NCI-H2081 treated with DMSO at 0.1 percent for 48 hours (cell line): ENCODE results near the gene UAP1.

Source experiments
- DNase-seq: peaks from one replicate; lab custom pipeline; 2025; lab: John Stamatoyannopoulos, UW

The UAP1 gene

GRCh38 chr1:162561616-162562469 is at the start of gene UAP1:
TSS of gene UAP1 (plus strand) at chr1:162561722. CDS start at chr1:162566069, 4,347 bp downstream.
- DNase-seq: no peak

DNA sequence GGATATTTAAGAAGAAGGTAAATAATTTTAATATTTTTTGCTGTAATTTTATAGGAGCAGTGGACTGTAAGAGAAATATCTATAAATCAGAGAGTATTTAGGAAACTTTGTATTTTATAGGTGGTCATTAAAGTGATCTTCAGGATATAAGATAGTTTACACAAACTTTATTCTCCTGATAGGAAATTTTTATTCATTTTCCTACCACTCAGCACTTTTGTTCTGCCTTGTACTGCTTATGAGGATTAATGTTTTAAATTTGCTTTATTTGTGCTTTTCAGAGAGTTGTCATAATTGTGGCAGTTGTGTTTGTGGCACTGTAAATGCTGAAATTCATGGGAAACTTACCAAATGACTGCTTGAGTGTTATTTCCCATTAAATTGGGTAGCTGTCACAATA is 34.2 kb upstream of the UAP1 start:
- DNase-seq: no peak

DNA sequence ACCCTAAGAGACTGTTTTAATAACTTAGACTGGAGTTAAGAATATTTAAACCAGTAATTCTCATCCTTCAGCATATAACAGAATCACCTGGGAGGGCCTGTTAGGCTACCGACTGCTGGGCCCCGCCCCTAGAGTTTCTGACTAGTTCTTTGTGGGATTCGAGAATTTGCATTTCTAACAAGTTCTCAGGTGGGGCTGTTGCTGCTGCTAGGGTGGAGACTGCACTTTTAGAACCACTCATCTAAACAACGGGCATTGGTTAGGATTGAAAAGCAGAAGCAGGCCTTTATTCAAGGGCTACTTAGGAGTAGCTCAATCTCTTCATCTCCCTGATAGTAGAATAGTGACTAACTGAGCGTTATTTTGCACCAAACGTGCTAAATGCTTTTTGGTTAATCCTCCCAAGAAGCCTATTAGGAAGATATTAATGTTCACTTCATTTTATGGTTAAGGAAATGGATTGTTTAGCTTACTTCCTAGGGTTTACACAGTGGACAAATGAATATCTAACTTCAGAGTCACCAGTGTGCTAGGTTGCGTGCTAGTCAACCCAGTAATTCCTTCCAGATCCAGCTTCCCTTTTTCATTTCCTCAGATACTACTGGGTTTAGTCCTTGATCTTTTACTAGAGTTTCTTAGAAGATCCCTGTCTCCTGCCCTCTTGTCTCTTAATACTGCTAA is 31.1 kb upstream of the UAP1 start:
- no peak for DNase-seq

DNA sequence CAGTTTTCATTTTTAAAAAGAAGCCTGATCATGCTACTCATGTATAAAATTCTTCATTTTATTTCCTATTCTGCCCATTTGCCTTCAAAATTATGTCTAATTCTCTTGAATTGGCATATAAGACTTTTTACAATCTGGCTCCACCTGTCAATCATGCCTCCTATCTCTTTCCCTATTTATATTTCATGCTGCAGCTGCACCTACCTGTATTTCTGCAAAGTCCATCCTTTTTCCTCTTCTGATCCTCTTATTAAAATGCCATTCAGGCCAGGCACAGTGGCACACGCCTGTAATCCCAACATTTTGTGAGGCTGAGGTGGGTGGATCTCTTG is 30.6 kb upstream of the UAP1 start:
- no peak for DNase-seq

- no peak for DNase-seq
These were observed 26.0 kb upstream of the UAP1 start for GRCh38 chr1:162535501-162535900.

DNA sequence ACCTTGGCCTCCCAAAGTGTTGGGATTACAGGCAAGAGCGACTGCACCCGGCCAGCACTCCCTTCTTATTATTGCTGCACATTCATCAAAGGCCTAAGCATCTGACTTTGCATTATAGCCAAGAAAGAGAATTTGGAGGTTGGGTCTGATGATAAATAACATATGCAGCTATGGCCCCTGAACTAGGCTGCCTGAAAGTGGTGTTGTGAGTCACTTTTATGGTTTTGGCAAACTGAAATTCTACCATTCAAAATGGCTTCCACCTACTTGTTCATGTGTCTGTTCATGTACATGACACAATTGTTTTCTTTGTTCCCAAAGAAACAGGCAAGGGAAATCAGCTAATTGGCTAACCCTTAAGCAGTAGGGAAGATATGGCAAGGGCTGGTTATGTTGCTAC is 25.0 kb upstream of the UAP1 start:
- DNase-seq: no peak

GRCh38 chr1:162537216-162537615 is 24.3 kb upstream of the UAP1 start:
- DNase-seq: no peak

- no peak for DNase-seq
These were observed 22.6 kb upstream of the UAP1 start for GRCh38 chr1:162538815-162539431.

GRCh38 chr1:162541619-162542141 is 19.8 kb upstream of the UAP1 start:
- no peak for DNase-seq

DNA sequence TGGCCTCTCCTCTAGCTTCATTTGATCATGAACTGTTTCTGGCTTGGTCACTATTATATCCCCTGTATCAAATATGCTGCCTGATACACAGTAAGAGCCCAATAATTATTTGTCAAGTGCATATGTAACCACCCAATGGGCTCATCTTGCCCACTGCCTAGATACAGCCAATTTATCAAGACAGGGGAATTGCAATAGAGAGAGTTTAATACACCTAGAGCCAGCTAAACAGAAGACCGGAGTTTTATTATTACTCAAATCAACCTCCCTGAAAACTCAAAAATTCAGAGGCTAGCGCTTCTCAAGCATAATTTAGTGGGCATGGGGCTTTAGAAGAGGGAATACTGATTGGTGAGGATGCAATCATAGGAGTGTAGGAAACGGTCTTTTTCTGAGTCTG is 18.3 kb upstream of the UAP1 start:
- DNase-seq: no peak

- no peak for DNase-seq
These were observed 13.4 kb upstream of the UAP1 start for GRCh38 chr1:162548170-162548569.

DNA sequence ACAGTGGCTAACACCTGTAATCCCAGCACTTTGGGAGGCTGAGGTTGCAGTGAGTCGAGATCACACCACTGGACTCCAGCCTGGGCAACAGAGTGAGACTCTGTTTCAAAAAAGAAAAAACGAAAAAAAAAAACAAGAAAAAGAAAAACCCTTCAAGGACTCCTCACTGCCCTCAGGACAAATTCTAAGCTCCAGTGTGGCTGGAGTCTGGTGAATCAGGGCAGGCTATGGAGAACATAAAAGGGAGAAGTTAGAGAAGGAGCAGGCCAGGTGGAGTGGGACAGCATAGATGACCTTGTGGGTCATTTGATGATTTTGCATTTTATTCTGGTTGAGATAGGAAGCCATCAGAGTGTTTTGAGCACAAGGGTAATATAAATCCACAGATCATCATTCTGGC is 12.5 kb upstream of the UAP1 start:
- no peak for DNase-seq

DNA sequence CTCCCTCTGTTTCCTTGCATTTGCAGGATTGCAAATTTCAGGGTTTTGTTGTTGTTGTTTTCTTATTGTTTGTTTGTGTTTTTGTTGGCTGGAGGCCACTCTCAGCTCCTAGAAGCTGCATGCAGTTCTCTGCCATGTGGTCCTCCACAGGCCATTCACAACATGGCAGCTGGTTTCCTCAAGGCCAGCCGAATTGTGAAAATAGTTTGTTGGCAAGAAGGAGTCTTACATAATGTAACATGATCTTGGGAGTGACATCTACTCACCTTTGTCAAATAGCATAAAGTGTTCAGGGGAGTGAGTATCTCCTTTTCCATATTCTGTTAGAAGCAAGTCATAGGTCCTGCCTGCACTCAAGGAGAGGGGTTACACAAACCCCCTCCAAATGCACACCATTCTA is 10.6 kb upstream of the UAP1 start:
- DNase-seq: no peak

GRCh38 chr1:162551969-162552683 is 9.4 kb upstream of the UAP1 start:
- DNase-seq: no peak

GRCh38 chr1:162552684-162553252 is 8.8 kb upstream of the UAP1 start:
- DNase-seq: no peak

DNA sequence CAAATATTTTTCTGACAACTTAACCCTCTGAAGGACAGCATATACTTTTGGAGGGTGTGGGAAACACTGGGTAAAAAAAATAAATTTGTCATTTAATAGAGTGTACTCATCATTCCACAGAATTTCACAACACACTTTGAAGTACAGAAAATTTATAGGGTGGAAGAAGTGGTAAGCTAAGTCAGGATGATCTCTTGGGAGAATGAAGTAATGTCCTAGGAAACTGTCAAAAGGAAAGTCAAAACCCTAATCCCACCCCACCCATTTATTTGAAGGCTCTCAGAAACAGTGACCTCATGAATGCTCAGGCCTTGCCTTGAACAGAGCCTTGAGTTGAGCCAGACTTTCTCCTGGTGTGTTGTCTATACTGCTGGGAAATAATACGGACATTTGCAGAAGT is 7.3 kb upstream of the UAP1 start:
- DNase-seq: no peak

DNA sequence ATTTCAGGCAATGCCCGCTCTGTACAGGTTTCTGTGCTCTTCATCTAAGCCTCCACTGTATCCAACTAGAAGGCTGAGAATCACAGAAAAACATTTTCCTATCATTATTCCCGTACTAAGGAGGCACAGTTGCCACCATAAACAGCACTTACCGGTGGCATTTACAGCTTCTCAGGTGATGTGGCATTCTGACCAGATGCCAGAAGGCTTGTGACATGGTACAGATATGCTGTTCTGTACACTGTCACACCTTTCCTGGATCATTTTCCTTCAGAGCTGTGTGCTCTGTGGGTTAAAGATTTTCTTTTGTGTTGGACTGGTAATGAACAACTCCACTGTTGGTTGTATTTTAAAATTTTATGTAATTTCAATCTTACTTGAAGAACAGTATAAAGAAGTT is 4.0 kb upstream of the UAP1 start:
- DNase-seq: no peak

DNA sequence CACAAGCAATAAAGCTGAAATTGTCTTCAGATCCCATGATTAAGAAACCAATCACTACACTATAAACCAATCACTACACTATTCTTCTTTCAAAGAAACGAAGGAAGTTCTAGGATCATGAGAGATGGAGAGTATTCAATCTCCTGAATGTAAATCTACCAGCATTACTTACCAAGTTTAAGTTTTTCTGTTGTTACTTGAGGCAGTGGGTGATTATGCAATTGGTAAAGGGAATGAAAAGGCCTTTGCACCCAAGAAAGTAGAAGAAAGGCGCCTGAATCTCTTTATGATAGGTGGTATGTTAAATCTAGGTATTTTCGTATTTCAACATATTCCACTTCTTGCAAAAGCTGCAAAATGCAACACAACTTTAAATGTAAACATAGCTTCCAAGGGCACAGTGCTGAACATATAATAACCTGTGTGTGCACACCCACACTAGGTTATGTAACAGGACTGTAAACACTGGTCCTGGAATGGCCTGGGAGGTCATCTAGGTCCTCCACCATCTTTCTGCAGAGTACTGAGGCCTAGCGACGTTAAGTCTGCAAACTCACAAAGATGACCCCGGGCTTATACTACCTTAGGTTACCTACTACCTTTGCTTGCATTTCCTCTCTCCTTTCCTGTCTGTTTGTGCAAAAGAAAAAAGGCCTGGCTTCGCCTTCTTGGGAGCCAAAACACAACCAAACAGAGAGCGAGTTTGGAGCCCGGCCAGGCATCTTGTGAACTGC is 1.1 kb upstream of the UAP1 start:
- no peak for DNase-seq

GRCh38 chr1:162561037-162561615 is 396 bp upstream of the UAP1 start:
- DNase-seq: peak; percentile 91

- no peak for DNase-seq
These were observed 927 bp downstream of the UAP1 start for GRCh38 chr1:162562470-162562828.

GRCh38 chr1:162564762-162565218 is 3.3 kb downstream of the UAP1 start:
- DNase-seq: no peak
